HG02798 (cell line): ENCODE results near the gene M6PR.
A peak's percentile ranks its signal among the peaks of the same experiment; 100 is the strongest.
"Not testable (repeated sequence)": the region's sequence is repeated elsewhere in the genome, so short reads cannot be mapped to it uniquely, and the experiment has no call there.

Experiments used
- ATAC-seq: cut with Tn5 transposase; IDR thresholded peaks from one replicate; pipeline ENCODE4 v1.9.1; 2021; ENCODE audit warnings: mild to moderate bottlenecking; ENCODE audit not compliant: unreplicated experiment, poor library complexity

The M6PR gene

DNA sequence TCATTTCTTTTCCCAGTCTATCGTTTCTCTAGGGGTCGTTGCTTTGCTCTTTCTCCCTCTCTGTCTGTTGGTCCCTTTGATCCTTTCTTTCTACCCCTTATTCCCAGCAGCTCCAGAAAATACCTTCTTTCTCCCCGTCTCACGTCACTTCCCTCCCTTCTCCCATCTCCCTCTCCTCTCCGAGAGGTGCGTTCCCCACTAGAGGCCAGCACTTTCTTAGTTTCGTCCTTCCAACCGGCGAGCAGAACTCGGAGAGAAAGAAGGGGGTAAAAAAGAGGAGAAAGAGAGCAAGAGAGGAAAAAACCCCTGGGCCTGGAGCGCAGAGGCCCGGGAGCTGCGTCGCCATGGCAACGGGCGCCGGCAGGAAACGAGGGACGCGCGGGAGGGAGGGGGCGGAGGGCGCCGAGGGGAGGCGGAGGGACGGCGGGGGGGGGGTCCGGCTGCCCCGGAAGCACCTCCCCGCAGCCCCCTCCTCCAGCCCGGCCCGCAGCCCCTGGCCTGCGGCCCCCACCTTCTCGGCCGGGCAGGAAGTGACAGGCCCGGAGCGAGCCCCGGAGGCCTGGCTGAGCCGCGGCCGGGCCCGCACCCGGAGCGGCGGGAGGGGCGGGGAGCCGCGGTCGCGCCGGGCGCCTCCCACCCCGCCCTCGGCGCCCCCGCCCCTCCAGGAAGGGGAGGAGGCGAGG lies 35.3 kb downstream of the M6PR start, which contains the start of gene PHC1:
Gene PHC1, plus strand, starts transcription at position 477 of the 683 bp plus-strand sequence. CDS start 3,169 bp downstream, outside the sequence.
- peak; percentile 73 for ATAC-seq

DNA sequence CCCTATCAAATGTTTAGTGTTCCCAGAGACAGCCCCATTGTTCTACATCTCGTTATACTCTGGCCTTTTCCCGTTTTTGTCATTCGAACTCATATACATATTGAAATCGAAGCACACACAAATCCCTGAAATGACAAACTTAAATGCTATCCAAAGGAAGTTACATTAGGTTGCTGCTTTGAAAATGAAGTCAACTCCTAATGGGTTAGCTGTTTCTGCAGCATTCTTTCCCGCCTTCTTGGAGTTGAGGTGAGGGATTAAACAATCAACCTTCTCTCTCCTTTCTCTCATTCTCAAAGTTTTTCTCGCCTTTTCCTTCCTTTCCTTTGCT lies 35.8 kb downstream of the M6PR start:
- ATAC-seq, result no peak

DNA sequence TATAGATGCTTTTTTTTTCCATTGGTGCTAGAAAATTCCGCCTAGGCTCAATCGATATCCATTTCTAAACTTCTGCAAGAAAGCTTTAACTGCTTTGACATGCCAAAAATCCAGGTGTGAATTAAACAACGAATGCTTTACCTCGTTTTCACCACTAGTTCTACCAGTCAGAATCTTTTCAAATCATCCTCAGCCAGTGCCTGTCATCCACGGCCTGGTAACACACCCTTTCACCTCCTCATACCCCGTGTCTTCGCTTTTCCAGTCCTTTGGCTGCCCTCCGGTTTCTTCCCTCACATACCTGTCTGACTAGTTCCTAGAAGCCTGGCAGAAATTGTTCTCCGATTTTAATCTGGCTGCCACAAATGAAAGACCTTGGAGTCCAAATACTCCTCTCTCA lies 36.5 kb downstream of the M6PR start:
- no peak for ATAC-seq

DNA sequence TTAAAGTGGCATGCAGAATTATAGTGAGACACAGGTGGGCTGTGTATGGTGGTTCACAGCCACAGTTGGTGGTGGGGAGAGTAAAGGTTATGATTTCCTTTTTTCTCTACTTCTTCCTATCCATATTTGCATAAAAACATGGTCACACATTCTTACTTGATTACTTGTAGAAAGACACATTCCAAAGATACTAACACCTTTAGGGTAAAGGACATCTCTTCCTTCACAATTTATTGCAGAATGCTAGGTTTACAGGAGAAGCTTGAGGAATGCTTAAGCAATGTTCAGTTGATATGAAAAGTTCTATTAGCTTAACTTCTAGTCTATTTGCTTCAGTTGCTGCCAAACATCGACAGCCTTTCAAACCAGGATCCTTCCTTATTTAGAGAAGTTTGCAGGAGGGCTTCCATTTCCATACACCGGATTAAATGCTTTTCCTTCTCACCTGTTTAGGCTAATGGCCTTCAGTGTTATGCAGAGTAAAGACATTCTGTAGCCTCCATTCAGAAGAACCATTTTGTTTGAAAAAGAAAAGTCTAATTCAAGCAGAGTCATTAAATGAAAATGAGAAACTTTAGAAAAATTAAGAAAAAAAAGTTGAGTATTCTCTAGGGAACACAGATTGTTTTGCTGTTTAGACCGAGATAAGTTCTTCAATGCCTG lies 37.7 kb downstream of the M6PR start:
- no peak for ATAC-seq

DNA sequence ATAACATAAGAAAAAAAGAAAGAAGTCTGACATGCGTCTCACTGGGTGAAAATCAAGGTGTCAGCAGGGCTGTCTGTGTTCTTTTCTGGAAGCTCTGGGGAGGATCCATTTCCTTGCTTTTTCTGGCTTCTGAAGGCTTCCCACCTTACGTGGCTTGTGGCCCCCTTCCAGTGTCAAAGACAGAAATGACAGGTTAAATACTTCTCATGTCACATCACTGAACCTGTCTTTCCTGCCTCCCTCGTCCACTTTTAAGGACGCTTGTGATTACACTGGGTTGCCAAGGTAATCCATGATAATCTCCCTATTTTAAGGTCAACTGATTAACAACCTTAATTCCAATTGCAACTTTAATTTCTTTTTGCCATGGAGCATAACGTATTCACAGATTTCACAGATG lies 39.7 kb downstream of the M6PR start:
- no peak for ATAC-seq

DNA sequence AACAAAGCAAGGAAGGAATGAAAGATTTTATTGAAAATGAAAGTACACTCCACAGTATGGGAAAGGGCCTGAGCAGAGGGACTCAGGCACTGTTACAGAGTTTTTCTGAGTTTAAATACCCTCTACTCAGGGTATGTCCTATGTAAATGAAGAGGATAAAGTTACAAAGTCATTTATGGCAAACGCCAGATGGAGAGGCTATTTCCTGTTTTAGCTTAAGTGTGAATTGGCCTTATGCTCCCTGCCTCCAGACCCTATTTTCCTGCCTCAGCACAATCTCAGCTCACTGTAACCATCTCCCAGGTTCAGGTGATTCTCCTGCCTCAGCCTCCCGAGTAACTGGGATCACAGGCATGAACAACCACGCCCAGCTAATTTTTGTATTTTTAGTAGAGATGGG lies 41.9 kb downstream of the M6PR start:
- no peak for ATAC-seq

DNA sequence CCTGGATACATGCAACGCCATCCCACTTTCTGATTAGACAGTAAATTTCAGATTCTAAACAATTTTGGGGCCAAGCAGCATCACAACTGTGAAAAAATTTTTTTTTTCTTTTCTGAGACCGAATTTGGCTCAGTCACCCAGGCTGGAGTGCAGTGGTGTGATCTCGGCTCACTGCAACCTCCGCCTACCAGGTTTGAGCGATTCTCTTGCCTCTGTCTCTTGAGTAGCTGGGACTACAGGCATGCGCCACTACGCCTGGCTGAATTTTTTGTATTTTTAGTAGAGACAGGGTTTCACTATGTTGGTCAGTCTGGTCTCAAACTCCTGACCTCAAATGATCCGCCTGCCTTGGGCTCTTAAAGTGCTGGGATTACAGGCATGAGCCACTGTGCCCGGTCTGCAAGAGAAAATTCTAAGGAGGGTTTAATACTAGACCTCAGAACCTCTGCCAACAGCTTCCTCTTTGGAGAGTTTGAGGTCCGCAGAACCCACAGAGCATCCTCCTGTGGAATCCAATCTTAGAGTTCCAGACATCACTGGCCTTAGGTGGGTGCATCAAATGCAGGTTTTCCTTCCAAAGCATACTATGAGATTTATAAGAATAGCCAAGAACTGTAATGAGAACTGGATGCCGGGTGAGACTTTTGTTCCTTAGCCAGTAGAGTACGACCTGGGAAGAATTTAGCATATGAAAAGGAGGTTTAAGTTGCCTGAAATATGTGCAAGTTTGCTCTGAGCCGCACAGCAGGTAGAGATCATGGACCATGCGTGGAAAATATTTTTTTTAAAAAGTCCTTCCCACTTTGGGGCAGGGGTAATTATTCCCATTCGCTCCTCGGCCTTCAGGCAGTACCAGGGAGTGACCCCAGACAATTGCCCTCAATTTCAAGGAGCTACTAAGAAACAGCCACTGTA lies 42.9 kb downstream of the M6PR start:
- ATAC-seq, result no peak

DNA sequence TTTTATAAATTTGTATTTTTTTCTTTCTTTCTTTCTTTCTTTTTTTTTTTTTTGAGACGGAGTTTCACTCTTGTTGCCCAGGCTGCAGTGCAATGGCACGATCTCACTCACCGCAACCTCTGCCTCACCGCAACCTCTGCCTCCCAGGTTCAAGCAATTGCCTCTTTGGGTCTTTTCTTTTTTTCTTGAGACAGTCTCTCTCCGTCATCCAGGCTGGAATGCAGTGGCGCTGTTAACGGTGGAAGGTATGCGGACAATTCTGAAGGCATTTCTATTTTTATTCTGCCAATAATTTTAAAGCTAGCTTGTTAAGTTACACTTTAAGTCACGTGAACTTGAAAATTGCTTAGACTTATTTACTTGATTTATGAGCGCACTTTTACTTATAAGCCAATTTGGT lies 43.9 kb downstream of the M6PR start:
- ATAC-seq, result no peak

DNA sequence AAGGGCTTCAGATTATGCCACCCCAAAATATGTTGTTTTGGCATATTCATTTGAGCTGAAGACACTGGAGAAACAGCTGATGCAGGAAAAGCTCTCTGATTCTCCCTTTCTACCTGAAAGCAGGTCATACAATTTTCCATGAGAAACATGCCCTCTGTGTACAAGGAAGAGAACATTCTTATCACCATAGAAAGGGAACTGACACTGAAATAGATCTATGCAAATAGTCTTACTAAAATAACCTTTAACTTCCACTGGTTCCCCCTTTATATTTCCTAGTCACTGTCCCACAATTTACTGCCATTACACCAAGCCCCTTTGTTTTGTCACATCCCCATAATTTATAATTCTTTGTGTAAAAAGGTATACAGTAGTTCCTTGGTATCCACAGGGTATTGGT lies 44.8 kb downstream of the M6PR start:
- ATAC-seq, result no peak

DNA sequence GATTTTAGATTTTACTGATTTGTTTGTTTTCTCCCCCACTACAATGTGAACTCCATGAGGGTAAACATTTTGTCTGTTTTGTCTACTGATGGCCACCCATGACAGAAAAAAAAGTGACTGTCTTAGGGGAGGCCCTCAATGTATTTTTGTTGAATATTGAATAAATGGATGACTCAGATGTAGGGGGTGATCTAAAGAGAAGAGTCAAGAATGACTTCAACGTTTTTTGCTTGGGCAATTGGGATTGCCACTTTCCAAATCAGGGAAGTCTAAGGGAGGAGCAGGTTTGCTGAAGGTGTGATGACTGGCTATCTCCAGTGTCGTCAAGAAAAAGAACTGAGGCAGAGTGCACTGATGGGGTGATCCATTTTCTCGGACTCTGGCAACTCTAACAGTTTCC lies 45.8 kb downstream of the M6PR start:
- no peak for ATAC-seq

DNA sequence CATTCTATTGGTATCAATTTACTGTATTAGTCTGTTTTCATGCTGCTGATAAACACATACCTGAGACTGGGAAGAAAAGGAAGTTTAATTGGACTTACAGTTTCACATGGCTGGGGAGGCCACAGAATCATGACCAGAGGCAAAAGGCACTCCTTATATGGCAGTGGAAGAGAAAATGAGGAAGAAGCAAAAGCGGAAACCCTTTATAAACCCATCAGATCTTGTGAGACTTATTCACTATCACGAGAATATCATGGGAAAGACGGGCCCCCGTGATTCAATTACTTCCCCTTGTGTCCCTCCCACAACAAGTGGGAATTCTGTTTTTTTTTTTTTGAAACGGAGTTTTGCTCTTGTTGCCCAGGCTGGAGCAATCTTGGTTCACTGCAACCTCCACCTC lies 46.7 kb downstream of the M6PR start:
- ATAC-seq, result not testable (repeated sequence)

DNA sequence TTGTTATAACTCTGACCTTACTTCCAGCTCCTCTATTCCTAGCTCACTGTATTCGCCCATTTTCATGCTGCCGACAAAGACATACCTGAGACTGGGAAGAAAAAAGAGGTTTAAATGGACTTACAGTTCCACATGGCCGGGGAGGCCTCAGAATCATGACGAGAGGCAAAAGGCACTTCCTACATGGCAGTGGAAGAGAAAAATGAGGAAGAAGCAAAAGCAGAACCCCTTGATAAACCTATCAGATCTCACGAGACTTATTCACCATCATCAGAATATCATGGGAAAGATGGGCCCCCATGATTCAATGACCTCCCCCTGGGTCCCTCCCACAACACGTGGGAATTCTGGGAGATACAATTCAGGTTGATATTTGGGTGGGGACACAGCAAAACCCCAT lies 49.6 kb downstream of the M6PR start:
- ATAC-seq, result no peak

DNA sequence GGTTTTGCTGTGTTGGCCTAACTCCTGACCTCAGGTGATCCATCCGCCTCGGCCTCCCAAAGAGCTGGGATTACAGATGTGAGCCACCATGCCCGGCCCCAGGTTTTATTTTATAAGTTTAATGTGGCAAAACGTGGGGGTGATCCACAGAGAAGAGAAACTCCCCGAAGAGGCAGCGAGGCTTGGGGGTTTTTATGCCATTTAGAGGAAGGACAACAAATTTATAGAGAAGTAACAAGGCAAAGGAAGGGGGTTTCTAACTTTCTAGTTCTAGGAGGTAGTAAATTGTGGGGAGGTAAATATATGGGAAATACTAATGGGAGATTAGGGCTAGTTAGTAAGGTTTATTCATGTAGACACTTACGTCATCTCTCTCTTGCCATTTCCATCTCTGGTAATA lies 52.4 kb downstream of the M6PR start:
- no peak for ATAC-seq

DNA sequence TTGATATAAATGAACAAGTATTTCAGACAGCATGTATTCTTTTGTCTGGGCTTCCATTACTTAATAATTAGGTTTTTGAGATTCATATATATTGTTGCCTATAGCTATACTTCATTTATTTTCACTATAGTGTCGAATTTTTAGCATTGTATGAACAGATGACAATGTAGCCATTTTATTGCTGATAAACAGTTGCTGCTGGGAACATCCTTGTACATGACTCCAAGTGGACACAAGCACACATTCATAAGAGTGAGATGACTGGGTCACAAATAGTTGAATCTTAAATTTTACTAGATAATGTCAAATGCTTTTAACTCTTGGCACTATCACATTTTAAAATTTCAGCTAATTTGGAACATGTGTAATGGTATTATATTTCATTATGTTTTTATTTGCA lies 54.5 kb downstream of the M6PR start:
- ATAC-seq, result no peak

DNA sequence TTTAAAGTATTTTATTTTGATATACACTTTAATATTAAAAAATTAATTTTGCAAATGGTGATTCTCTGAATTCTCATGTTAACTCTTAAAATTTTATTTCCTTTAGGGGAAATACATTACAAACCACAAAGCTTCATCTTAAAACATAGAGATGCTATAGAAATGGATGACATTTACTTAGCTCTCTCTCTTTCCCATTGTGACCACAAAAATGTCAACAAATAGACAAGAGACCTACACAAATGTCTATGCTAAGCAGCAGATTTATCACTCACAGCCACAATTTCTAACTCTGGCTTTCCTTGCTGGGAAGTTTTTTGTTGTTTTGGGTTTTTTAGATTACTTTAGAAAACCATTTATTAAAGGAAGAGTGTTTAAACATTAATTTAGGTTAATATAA lies 55.1 kb downstream of the M6PR start:
- no peak for ATAC-seq

DNA sequence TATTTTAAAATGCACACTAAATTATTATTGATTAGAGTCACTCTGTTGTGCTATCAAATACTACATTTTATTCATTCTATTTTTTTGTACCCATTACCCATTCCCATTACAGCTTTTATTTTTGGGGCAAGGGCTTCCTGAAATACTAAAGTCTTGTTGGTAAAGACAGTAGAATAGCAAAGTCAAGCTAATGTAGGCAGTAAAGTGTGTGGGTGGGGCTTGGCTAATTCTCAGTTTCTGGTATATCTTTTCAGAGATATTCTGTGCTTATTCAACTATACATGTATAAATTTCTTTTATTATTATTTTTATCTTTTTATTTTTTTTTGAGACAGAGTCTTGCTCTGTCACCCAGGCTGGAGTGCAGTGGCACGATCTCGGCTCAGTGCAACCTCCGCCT lies 57.5 kb downstream of the M6PR start:
- ATAC-seq, result no peak
